ENCODE results near the gene CEBPZ.

Gene CEBPZ

DNA sequence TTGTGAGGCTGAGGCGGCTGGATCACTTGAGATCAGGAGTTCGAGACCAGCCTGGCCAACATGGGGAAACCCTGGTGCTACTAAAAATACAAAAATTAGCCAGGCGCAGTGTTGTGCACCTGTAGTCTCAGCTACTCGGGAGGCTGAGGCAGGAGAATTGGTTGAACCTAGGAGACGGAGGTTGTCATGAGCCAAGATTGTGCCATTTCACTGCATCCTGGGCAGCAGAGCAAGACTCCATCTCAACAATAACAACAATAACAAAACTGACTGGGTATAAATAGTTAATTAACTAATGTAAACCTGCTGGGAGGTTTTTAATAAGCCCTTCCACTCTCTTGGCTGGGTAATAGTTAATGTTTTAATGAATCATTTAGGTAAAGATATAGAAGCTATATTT lies 50.8 kb downstream of the CEBPZ start:
- DNase-seq (ENCODE audit: low read depth in 1 of 2, low spot score in 1 of 2) = no peak

DNA sequence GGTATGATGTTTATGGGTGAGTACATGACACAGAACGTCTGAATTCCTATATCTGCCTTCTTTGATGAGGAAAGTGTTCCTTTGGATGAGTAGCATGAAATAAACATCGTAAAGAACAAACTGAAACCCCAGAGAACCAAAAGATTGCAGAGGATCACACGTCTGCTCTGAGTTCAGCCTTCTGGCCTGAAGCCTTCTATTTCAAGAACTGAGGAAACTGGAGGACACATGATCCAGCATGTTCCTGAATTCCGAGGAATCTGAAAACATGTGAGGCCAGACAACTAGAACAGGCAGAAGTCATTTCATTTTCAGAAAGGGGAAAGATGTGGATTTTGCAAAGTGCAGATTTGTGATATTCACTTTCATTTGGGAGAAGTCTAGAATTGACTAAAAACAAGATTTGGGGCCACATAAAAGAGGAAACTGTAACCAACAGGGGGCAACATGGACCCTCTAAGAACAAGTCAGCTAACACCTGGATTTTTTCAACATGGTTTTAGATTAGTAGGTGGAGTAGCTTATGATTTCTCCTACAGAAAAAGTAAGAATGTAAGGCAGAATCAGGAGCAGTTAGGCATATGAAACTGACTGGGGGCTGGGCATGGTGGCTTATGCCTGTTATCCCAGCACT lies 51.3 kb downstream of the CEBPZ start:
- no peak for DNase-seq (ENCODE audit: low read depth in 1 of 2, low spot score in 1 of 2)

GRCh38 chr2:37173741-37174140 lies 57.7 kb downstream of the CEBPZ start:
- no peak for DNase-seq (ENCODE audit: low read depth in 1 of 2, low spot score in 1 of 2)

DNA sequence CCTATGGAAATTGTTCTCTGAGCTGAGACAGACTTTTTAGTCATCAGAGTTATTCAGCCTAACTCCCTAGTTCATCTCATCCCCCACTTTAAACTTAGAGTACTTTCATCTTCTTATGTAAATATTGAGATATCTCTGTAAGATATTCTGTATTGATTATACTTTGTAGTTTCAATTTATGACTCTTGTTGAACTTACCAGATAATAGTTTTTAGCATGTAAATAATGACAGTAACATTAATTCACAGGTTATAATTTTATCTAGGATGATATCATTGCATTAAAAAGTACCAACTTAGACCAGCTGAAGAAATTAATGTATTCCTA lies 59.8 kb downstream of the CEBPZ start:
- DNase-seq (ENCODE audit: low read depth in 1 of 2, low spot score in 1 of 2) = no peak

DNA sequence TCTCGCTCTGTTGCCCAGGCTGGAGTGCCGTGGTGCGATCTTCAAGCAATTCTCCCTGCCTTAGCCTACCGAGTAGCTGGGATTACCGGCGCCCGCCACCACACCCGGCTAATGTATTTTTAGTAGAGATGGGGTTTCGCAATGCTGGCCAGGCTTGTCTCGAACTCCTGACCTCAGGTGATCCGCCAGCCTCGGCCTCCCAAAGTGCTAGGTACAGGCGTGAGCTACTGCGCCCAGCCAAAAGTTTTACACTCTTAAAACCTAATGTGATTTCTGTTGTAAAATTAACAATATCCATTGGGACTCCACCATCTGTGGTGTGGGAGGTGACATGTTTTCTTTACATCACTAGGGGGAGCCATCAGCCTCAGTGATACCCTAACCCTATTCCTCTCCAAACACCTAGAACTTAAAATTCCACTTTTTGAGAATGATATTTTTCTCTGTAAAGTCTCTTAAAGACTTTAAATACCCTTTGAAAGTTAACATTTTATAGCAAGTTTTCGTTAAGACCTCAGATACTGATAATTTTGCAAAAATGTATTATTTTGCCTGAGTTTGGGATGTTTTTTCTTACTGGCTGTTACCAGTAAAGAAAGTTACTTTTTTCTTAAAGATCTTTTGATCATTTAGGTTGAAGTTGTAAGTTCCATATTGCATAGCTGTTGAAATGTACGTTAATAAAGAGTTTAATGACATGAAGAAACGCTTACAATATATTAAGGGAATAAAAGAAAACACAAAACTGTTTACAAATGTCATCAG lies 63.0 kb downstream of the CEBPZ start:
- DNase-seq (ENCODE audit: low read depth in 1 of 2, low spot score in 1 of 2) = no peak

DNA sequence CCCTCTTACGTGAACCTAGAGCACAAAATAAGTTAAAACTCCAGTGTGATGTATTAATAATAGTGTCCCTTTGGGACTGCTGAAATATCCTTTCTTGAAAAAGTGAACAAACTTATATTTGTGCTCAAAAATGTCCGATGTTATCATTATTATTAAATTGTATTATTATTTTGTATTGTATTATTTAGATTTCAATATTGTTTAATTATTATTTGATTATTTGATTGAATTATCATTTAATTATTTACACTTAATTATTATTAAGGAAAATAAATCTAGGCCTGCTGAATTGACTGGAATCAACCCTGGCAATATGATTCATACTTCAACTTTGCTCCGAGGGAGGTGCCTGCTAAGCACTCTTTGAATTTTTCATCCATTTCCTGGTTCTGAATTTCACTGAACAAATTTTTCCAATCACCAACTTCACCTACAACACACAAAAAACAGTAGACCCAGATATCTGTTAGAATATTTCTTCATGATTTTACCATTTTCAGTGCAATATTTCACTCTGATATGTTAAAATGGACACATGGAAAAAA lies 63.7 kb downstream of the CEBPZ start:
- no peak for DNase-seq (ENCODE audit: low read depth in 1 of 2, low spot score in 1 of 2)

GRCh38 chr2:37164757-37165156 lies 66.6 kb downstream of the CEBPZ start:
- no peak for DNase-seq (ENCODE audit: low read depth in 1 of 2, low spot score in 1 of 2)

DNA sequence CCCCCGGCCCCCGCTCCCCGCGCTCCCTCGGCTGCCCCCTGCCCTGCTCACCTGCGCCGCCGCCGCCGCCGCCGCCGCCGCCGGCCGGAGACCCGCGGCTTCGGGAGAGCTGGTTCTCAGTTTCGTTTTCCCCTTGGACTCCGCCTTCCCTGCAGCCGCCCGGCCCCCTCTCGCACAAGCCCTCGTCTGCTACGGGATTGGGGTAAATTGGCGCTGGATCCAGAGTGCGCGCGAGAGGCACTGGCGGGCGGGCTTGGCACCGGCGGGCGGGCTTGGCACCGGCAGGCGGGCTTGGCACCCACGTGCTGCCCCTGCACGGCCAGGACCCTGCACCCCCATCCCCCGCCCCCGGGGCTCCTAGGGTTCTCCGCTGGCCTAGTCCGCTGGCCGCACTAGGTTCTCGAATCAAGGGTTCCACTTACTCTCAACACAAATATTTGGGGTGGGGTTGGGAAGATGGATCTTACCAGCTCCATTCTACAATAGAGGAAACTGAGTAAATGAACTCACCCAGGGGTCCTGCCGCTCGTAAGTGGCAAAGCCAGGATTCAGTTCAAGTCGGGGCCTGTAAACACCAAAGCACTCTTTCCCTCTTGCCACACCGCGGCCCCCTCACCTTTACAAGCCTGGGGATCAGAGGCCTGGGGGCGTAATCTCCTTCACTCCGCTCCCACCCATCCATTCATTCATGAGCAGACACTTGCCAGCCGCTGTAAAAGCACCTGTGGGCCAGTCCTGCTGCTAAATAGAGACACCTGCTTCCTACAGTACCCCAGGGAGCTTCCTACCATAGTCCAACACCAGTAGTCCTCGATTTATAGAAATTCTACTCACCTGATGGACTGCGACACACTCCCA lies 74.3 kb downstream of the CEBPZ start, which contains the start of gene EIF2AK2:
EIF2AK2 (minus strand) TSS at position 124 of the 858 bp plus-strand sequence. CDS start 9,174 bp downstream, outside the sequence.
- DNase-seq (ENCODE audit: low read depth in 1 of 2, low spot score in 1 of 2) = peak; percentile 45 to 63

- DNase-seq (ENCODE audit: low read depth in 1 of 2, low spot score in 1 of 2) = peak; percentile 4 to 10
Observed at GRCh38 chr2:37156071-37156856, 75.1 kb downstream of the CEBPZ start.

DNA sequence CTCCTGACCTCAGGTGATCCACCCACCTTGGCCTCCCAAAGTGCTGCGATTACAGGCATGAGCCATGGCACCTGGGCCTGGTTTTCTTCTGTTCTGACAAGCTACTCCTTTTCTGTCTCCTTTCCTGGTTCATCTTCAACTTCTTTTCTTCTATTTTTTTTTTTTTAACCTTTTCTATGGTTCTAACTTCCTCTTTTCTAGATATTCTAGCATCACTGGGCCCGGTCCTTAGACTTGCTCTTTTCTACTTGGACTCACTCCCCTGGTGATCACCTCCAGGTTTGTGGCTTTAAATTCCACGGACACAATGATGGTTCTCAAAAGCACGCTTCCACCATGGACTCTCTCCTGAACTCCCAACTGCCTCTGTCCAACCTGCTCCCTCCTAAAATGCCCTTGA lies 76.6 kb downstream of the CEBPZ start:
- DNase-seq (ENCODE audit: low read depth in 1 of 2, low spot score in 1 of 2) = no peak

GRCh38 chr2:37153224-37153623 lies 78.2 kb downstream of the CEBPZ start:
- DNase-seq (ENCODE audit: low read depth in 1 of 2, low spot score in 1 of 2) = no peak

Measured in activated CD4-positive, alpha-beta T cell treated with anti-CD3 and anti-CD28 coated beads, Interleukin-2, amount 50 U/mL, for 24 hours (primary cell).